ENCODE results near the gene FNTB. TPM values are rescaled to one million over a fixed set of nuclear protein-coding genes. Genes with fewer than 3 reads are reported as not detected.

Gene FNTB
- total RNA-seq, 1 experiment from 2014 or later: 28.1 TPM

GRCh38 chr14:65106736-65107135, 120.0 kb downstream of the FNTB start:
- Histone ChIP-seq H3K4me1 (ENCODE audit: insufficient read depth, low read length) (peaks cover 6% of the 10 kb centered on the region), H3K27ac (ENCODE audit: low read length) (no peak overlapping the region), H3F3A (ENCODE audit: low read length, unreplicated experiment) (no peaks in the 10 kb centered on the region), H4K20me1 (ENCODE audit: low read length) (no peaks in the 10 kb centered on the region), H3K36me3 (ENCODE audit: low read depth, low read length) (no peaks in the 10 kb centered on the region), H3K9me3 (ENCODE audit: low read length) (no peaks in the 10 kb centered on the region), H3K4me3 (ENCODE audit: low read length) (no peak overlapping the region), H3K9me2 (replicated peaks; ENCODE audit: low read length) (no peaks in the 10 kb centered on the region), H3K79me2 (ENCODE audit: low read length) (peaks cover 3% of the 10 kb centered on the region), H3K9ac (ENCODE audit: low read length) (no peak overlapping the region), H3K4me2 (ENCODE audit: low read length) (no peak overlapping the region), H2AFZ (ENCODE audit: low read length) (no peak overlapping the region), H3K27me3 (ENCODE audit: low read length) (no peaks in the 10 kb centered on the region)
- ChIA-PET POLR2A (ENCODE audit: unreplicated experiment) (no interaction called here), CTCF (no interaction called here)
- TF ChIP-seq, protein P1, sequence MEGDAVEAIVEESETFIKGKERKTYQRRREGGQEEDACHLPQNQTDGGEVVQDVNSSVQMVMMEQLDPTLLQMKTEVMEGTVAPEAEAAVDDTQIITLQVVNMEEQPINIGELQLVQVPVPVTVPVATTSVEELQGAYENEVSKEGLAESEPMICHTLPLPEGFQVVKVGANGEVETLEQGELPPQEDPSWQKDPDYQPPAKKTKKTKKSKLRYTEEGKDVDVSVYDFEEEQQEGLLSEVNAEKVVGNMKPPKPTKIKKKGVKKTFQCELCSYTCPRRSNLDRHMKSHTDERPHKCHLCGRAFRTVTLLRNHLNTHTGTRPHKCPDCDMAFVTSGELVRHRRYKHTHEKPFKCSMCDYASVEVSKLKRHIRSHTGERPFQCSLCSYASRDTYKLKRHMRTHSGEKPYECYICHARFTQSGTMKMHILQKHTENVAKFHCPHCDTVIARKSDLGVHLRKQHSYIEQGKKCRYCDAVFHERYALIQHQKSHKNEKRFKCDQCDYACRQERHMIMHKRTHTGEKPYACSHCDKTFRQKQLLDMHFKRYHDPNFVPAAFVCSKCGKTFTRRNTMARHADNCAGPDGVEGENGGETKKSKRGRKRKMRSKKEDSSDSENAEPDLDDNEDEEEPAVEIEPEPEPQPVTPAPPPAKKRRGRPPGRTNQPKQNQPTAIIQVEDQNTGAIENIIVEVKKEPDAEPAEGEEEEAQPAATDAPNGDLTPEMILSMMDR (conservative IDR thresholded peaks at IDR 0.05; ENCODE audit: low read depth, low read length): no peak
- BruUV-seq (replicated peaks): no TSS peak
- no peak for ATAC-seq
- intact Hi-C loops (cut with micrococcal nuclease): no loop called here
- DNase-seq: peak; percentile 18

GRCh38 chr14:65107200-65107599, 120.5 kb downstream of the FNTB start:
- Histone ChIP-seq H3K9me3 (ENCODE audit: low read length) (no peaks in the 10 kb centered on the region), H4K20me1 (ENCODE audit: low read length) (no peaks in the 10 kb centered on the region), H3K79me2 (ENCODE audit: low read length) (no peaks in the 10 kb centered on the region), H3K4me1 (ENCODE audit: insufficient read depth, low read length) (peaks cover 6% of the 10 kb centered on the region), H3K27ac (ENCODE audit: low read length) (no peak overlapping the region), H3K9ac (ENCODE audit: low read length) (no peak overlapping the region), H2AFZ (ENCODE audit: low read length) (no peak overlapping the region), H3K4me2 (ENCODE audit: low read length) (no peak overlapping the region), H3K9me2 (replicated peaks; ENCODE audit: low read length) (no peaks in the 10 kb centered on the region), H3F3A (ENCODE audit: low read length, unreplicated experiment) (no peaks in the 10 kb centered on the region), H3K36me3 (ENCODE audit: low read depth, low read length) (no peaks in the 10 kb centered on the region), H3K4me3 (ENCODE audit: low read length) (no peak overlapping the region), H3K27me3 (ENCODE audit: low read length) (no peaks in the 10 kb centered on the region)
- no peak for TF ChIP-seq EZH2 (IDR thresholded peaks at IDR 0.05; ENCODE audit: low read length, unreplicated experiment)
- TF ChIP-seq, protein P1 (conservative IDR thresholded peaks at IDR 0.05; ENCODE audit: low read depth, low read length): no peak
- no peak for TF ChIP-seq EZH2phosphoT487 (IDR thresholded peaks at IDR 0.05; ENCODE audit: borderline replicate concordance, low read length)
- POLR2A ChIA-PET (ENCODE audit: unreplicated experiment): no interaction called here
- no peak for DNase-seq
- no TSS peak for BruUV-seq (replicated peaks)
- intact Hi-C loops (cut with micrococcal nuclease): no loop called here
- CTCF ChIA-PET: no interaction called here
- ATAC-seq: no peak

DNA sequence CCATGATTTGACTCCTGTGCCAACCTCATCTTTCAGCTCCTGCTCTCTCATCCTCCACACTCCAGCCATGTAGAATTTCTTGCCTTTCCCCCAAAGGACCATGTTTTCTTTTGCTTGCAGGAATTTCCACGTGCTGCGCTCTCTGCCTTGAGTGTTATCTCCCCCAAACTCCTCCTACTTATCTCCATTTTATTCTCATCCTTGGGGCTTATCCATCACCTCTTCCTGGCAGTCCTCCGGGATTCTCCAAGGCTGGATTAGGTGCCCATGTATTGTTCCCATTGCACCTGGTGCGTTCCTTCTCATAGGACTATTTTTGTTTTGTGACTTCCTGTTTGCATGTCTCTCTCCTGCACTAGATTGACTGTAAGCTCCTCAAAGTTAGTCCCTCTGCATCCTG, 122.7 kb downstream of the FNTB start:
- POLR2A ChIA-PET (ENCODE audit: unreplicated experiment): interaction anchor here (0.5 kb wide), 1 partner anchor 288 kb away, joined by 5 read pairs; no protein-coding TSS in a partner anchor
- Histone ChIP-seq H3K27ac (ENCODE audit: low read length) (no peak overlapping the region), H2AFZ (ENCODE audit: low read length) (no peak overlapping the region), H3K9ac (ENCODE audit: low read length) (no peak overlapping the region), H3K4me1 (ENCODE audit: insufficient read depth, low read length) (no peaks in the 10 kb centered on the region), H3F3A (ENCODE audit: low read length, unreplicated experiment) (no peaks in the 10 kb centered on the region), H4K20me1 (ENCODE audit: low read length) (no peaks in the 10 kb centered on the region), H3K4me2 (ENCODE audit: low read length) (no peak overlapping the region), H3K9me2 (replicated peaks; ENCODE audit: low read length) (no peaks in the 10 kb centered on the region), H3K36me3 (ENCODE audit: low read depth, low read length) (no peaks in the 10 kb centered on the region), H3K79me2 (ENCODE audit: low read length) (no peaks in the 10 kb centered on the region), H3K9me3 (ENCODE audit: low read length) (no peaks in the 10 kb centered on the region), H3K4me3 (ENCODE audit: low read length) (no peak overlapping the region), H3K27me3 (ENCODE audit: low read length) (no peaks in the 10 kb centered on the region)
- TF ChIP-seq EZH2phosphoT487 (IDR thresholded peaks at IDR 0.05; ENCODE audit: borderline replicate concordance, low read length) (no peak), EZH2 (IDR thresholded peaks at IDR 0.05; ENCODE audit: low read length, unreplicated experiment) (no peak)
- TF ChIP-seq, protein P1 (conservative IDR thresholded peaks at IDR 0.05; ENCODE audit: low read depth, low read length): no peak
- CTCF ChIA-PET: no interaction called here
- intact Hi-C loops (cut with micrococcal nuclease): no loop called here
- no peak for DNase-seq
- no peak for ATAC-seq
- no TSS peak for BruUV-seq (replicated peaks)

Data from PC-3 (cell line).